BJ (cell line): ENCODE measurements around the gene PIK3CD. TPM values are rescaled to one million over a fixed set of nuclear protein-coding genes. Genes with fewer than 3 reads are reported as not detected.

Experiments
- CTCF ChIA-PET: fragments of 350-600 bp; formaldehyde crosslinking; extraction: SDS; loops from one replicate; lab custom pipeline; 2021; ENCODE audit warnings: antibody characterized with exemption, inconsistent platforms; lab: Yijun Ruan, JAX
- POLR2A ChIA-PET: fragments of 300-600 bp; sonication (Branson Sonifier 250); formaldehyde crosslinking; extraction: SDS; loops from one replicate; lab custom pipeline; 2021; ENCODE audit warnings: antibody characterized with exemption; lab: Charles Lee
- DNase-seq: peaks from one replicate; pipeline ENCODE4 v3.0.0-alpha.2; 2011; ENCODE audit warnings: low read depth
- H3K27me3 ChIP-seq: 2 replicates; pipeline ENCODE4 v1.6.0; 2011; ENCODE audit warnings: low read length; ENCODE audit not compliant: control insufficient read depth, insufficient read depth
- H3K36me3 ChIP-seq: 2 replicates; pipeline ENCODE4 v1.5.1; 2011; ENCODE audit warnings: low read length; ENCODE audit not compliant: control insufficient read depth, insufficient read depth
- H3K4me3 ChIP-seq: 2 replicates; pipeline ENCODE4 v1.5.1; 2011; ENCODE audit warnings: low read depth, mild to moderate bottlenecking, control low read depth, low read length
- polyA plus RNA-seq: library from polyadenylated mRNA; depleted of rRNA; stranded (reverse); fragments of >200 nt; gene quantifications from 2 replicates; pipeline ENCODE4 v1.2.3, GENCODE V29; 2011
- TF ChIP-seq, protein P1 (sequence below): IDR thresholded peaks from 2 replicates; pipeline ENCODE4 v1.5.1; 2011; ENCODE audit warnings: low read depth, mild to moderate bottlenecking, control low read depth, inconsistent platforms, low read length, moderate library complexity; ENCODE audit not compliant: insufficient read depth

Gene PIK3CD
- polyA plus RNA-seq, 1 experiment = 9.2 TPM

DNA sequence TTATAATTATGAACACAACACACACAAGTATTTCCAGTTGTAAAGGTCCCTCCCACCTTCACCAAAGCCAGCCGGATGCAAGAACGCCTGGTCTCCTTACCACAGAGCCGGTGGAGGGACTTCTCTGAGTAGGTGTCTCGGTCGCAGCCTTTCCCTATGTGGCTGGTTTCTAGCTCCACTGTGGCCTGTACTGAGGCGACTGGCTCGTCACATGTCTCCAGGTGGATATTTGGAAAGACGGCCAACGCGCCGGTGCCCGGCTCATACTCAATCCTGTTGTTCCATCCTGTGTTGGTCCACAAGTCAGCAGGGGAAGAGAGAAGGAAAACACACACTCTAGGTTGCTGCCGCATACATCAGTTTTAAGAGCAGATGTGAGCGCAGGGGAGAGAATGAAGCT, 97.8 kb downstream of the PIK3CD start:
- POLR2A ChIA-PET = no interaction called here
- CTCF ChIA-PET = no interaction called here
- no peak for DNase-seq

DNA sequence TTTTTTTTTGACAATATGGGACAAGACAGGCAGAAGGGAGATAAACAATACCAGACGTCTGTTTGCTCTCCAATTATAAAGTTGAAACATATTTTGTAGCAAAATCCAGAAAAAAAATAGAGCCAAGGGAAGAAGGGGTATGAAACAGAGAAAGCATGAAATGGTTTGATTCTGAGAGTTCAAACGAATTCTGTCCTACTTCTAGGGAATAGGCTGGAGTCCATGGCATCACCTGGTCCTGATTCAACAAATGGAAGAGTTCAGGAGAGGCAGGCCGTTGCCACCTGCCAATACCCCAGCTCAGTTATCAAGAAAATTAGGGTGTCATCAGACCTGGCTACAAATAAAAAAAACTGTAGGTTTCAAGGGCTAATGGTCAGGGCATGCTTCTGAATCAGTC, 100.4 kb downstream of the PIK3CD start:
- TF ChIP-seq, protein P1, sequence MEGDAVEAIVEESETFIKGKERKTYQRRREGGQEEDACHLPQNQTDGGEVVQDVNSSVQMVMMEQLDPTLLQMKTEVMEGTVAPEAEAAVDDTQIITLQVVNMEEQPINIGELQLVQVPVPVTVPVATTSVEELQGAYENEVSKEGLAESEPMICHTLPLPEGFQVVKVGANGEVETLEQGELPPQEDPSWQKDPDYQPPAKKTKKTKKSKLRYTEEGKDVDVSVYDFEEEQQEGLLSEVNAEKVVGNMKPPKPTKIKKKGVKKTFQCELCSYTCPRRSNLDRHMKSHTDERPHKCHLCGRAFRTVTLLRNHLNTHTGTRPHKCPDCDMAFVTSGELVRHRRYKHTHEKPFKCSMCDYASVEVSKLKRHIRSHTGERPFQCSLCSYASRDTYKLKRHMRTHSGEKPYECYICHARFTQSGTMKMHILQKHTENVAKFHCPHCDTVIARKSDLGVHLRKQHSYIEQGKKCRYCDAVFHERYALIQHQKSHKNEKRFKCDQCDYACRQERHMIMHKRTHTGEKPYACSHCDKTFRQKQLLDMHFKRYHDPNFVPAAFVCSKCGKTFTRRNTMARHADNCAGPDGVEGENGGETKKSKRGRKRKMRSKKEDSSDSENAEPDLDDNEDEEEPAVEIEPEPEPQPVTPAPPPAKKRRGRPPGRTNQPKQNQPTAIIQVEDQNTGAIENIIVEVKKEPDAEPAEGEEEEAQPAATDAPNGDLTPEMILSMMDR = no peak
- Histone ChIP-seq H3K4me3 (no peak overlapping the region), H3K36me3 (peaks cover 7% of the 10 kb centered on the region), H3K27me3 (no peaks in the 10 kb centered on the region)
- ChIA-PET CTCF (interaction anchor here (0.7 to 1.8 kb wide), 2 partner anchors 30 to 89 kb away, joined by 3 read pairs; no protein-coding TSS in a partner anchor), POLR2A (no interaction called here)
- DNase-seq = no peak

More for the DNA sequence above, 97.8 kb downstream of the PIK3CD start:
- Histone ChIP-seq H3K4me3 (no peak overlapping the region), H3K36me3 (peaks cover 9% of the 10 kb centered on the region), H3K27me3 (no peaks in the 10 kb centered on the region)
- TF ChIP-seq, protein P1 = no peak

DNA sequence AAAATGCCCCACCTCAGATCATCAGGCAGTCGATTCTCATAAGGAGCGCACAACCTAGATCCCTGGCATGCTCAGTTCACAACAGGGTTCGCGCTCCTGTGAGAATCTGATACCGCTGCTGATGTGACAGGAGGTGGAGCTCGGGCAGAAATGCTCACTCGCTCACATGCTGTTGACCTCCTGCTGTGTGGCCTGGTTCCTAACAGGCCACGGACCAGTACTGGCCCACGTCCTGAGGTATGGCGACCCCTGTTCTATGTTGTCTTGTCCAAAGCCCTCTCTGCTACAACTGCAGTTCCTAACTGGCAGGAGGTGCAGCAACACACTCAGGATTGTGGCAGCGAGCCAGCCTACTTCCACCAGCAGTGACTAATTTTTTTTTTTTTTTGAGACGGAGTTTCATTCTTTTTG, 101.6 kb downstream of the PIK3CD start:
- no peaks in the 10 kb centered on the region for H3K27me3 ChIP-seq
- no peak for DNase-seq
- H3K36me3 ChIP-seq = peaks cover 7% of the 10 kb centered on the region
- TF ChIP-seq, protein P1 = no peak
- CTCF ChIA-PET = interaction anchor here (1.5 kb wide), 1 partner anchor 28 kb away, joined by 3 read pairs; no protein-coding TSS in a partner anchor
- POLR2A ChIA-PET = no interaction called here
- H3K4me3 ChIP-seq = no peak overlapping the region

DNA sequence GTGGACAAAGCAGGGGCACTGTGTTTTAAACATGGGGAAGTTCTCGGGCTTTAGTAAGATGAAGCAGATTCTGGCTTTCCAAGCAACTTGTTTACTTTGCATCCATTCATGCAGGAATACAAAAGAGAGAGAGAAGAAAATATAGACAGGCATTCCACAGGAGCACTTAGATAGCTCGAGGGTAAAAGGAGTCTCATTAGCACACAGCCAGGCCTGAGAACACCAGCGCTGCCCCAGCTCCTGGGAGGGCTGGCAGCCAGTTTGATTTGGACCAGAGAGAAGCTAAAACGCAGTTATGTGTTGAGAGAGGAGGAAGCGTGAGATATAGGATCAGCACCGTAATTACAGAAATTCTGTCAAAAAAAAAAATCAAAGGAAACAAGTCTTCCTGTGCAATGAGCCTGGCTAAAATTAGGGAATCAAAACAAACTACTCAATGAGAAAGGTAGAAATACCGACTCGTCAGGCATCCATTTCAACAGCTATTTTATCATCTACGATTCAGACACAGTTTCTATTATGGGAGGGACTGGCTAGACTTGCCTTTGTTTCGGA, 104.0 kb downstream of the PIK3CD start:
- no peak for DNase-seq
- Histone ChIP-seq H3K4me3 (no peak overlapping the region), H3K36me3 (peaks cover 2% of the 10 kb centered on the region; the same call in 1 of the 2 replicates), H3K27me3 (no peaks in the 10 kb centered on the region)
- ChIA-PET POLR2A (no interaction called here), CTCF (interaction anchor here (1.1 to 2.0 kb wide), 3 partner anchors 30 to 129 kb away, joined by 3 to 7 read pairs (median 3); no protein-coding TSS in a partner anchor)
- TF ChIP-seq, protein P1 = no peak

DNA sequence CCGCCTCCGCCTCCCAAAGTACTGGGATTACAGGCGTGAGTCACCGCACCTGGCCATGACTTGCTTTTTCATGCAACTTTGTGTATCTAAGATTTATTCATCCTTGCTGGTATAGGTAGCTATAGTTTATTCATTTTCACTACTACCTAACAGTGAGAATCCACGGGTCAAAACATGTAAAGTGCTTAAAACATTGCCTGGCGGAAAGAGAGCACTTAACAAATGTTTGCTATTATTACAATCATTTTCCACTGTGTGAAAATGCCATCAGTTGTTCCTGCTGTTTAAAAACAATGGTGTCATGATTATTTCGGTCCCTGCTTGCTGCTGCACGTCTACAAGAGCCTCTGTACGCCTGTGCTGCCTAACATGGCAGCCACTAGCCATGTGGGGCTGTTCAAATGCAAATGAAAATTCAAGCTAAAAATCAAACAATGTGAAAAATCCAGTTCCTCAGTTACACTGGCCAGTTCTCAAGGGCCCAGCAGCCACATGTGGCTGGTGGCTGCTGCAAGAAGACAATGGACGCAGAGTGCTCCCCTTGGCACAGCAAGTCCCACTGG, 107.1 kb downstream of the PIK3CD start:
- POLR2A ChIA-PET = no interaction called here
- Histone ChIP-seq H3K27me3 (no peaks in the 10 kb centered on the region), H3K4me3 (no peak overlapping the region), H3K36me3 (no peaks in the 10 kb centered on the region)
- no peak for DNase-seq
- TF ChIP-seq, protein P1 = no peak
- CTCF ChIA-PET = interaction anchor here (0.9 kb wide), 1 partner anchor 131 kb away, joined by 3 read pairs; no protein-coding TSS in a partner anchor
